Vagina (tissue), 2 donors: ENCODE measurements around the gene HSD17B8. TPM values are rescaled to one million over a fixed set of nuclear protein-coding genes. Genes with fewer than 3 reads are reported as not detected.

ENCODE experiments used
- DNase-seq, 2 donors: peaks; one replicate each; pipeline ENCODE4 v3.0.0-alpha.2; 2017; ENCODE audit errors: extremely low spot score in 2 of 2
- H3K27ac ChIP-seq: fragments of 200-600 bp; sonication (generic); one replicate; pipeline ENCODE4 v1.5.1; 2019
- H3K27me3 ChIP-seq: fragments of 200-600 bp; sonication (generic); one replicate; pipeline ENCODE4 v1.5.1; 2019
- H3K36me3 ChIP-seq, 2 donors: fragments of 200-600 bp; sonication (generic); one replicate each; pipeline ENCODE4 v1.5.1; 2017 to 2019
- H3K4me1 ChIP-seq: fragments of 200-600 bp; sonication (generic); one replicate; pipeline ENCODE4 v1.5.1; 2019
- H3K4me3 ChIP-seq, 2 donors: fragments of 200-600 bp; sonication (generic); 1 replicate in 1 of 2; 2 replicates in 1 of 2; pipeline ENCODE4 v1.5.1; 2016 to 2019
- H3K9me3 ChIP-seq: fragments of 200-600 bp; sonication (generic); one replicate; pipeline ENCODE4 v1.5.1; 2019
- POLR2A ChIP-seq, 2 donors: fragments of 450-650 bp; IDR thresholded peaks; one replicate each; pipeline ENCODE4 v1.6.1; 2017; ENCODE audit warnings: antibody characterized with exemption in 2 of 2, mild to moderate bottlenecking in 2 of 2, moderate library complexity in 2 of 2
- POLR2AphosphoS5 ChIP-seq, 2 donors: sonication (generic); formaldehyde crosslinking; IDR thresholded peaks; one replicate each; pipeline ENCODE4 v1.9.0; 2017; ENCODE audit warnings: antibody characterized with exemption in 2 of 2, mild to moderate bottlenecking in 2 of 2, low read depth in 1 of 2; ENCODE audit not compliant: insufficient read depth in 1 of 2
- intact Hi-C: fragments of 100-400 bp; cut with DNase I; formaldehyde crosslinking; loops from one replicate; pipeline ENCODE4 v1.15.1; 2023
- total RNA-seq: library from RNA; depleted of rRNA; stranded (reverse); fragments of >200 nt; gene quantifications from one replicate; pipeline ENCODE4 v1.2.3, GENCODE V29; 2016
- TF ChIP-seq, protein P1 (sequence below), 3 experiments: fragments of 450-650 bp in 2 of 3; fragments of 200-600 bp in 1 of 3; sonication (generic) in 1 of 3; IDR thresholded peaks; one replicate each; pipeline ENCODE4 v1.5.1; 2017 to 2019; ENCODE audit warnings: antibody characterized with exemption in 3 of 3, mild to moderate bottlenecking in 2 of 3, moderate library complexity in 2 of 3

HSD17B8 gene
- total RNA-seq, 1 donor from 2014 or later = 17.7 TPM

DNA sequence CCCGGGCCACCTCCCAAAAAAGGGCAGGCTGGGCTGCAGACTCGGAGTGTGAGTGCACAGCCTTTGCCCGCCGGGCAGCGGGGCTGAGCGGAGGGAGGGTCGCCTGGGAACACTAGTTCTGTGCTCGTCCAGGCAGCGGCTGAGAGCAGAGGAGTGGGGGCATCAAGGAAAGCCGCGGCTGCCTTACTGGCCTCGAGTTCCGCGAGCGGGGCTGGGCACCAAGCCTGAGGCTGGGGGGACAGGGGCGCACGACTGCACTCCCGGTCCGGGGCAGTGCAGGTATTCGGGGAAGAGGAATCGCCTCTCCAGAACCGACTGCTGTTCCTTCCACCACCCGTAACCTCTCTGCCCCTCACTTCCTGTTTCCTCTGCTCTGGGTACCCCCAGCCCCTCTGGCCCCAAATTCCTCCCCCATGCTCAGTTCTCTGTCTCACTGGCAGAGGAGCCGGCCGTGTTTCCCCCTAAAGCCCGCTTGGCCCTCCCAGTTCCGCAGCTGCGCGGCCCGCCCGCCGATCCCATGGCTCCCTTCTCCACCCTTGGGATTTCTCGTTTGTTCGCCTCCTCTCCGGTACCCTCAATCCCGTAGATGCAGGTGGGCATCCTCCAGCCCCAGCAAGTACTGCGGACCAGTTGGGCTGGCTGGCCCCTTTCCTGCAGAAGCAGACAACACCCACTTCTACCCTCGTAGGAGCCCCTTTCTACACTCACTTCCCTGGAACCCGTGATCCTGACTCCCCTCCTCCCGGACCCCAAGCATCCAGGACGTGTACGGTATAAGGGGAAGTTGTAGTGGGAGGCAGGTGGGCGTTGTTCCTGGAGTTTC, 8.9 kb downstream of the HSD17B8 start:
- intact Hi-C loops = no loop called here
- peak in 1 of 2 donors; percentile 48 for TF ChIP-seq POLR2AphosphoS5 (IDR thresholded peaks at IDR 0.05; ENCODE audit: insufficient read depth in 1 of 2, low read depth in 1 of 2)
- TF ChIP-seq, protein P1, sequence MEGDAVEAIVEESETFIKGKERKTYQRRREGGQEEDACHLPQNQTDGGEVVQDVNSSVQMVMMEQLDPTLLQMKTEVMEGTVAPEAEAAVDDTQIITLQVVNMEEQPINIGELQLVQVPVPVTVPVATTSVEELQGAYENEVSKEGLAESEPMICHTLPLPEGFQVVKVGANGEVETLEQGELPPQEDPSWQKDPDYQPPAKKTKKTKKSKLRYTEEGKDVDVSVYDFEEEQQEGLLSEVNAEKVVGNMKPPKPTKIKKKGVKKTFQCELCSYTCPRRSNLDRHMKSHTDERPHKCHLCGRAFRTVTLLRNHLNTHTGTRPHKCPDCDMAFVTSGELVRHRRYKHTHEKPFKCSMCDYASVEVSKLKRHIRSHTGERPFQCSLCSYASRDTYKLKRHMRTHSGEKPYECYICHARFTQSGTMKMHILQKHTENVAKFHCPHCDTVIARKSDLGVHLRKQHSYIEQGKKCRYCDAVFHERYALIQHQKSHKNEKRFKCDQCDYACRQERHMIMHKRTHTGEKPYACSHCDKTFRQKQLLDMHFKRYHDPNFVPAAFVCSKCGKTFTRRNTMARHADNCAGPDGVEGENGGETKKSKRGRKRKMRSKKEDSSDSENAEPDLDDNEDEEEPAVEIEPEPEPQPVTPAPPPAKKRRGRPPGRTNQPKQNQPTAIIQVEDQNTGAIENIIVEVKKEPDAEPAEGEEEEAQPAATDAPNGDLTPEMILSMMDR (IDR thresholded peaks at IDR 0.05) = no peak
- TF ChIP-seq POLR2A (IDR thresholded peaks at IDR 0.05) = no peak
- H3K9me3 ChIP-seq = no peaks in the 10 kb centered on the region
- peaks cover 0 to 12% of the 10 kb centered on the region in 2 donors for H3K36me3 ChIP-seq
- H3K27ac ChIP-seq = peak overlapping the region; percentile 59
- no peak for DNase-seq
- H3K4me1 ChIP-seq = peaks cover 21% of the 10 kb centered on the region
- H3K27me3 ChIP-seq = no peaks in the 10 kb centered on the region
- peak overlapping the region; percentile 46 to 55 for H3K4me3 ChIP-seq

DNA sequence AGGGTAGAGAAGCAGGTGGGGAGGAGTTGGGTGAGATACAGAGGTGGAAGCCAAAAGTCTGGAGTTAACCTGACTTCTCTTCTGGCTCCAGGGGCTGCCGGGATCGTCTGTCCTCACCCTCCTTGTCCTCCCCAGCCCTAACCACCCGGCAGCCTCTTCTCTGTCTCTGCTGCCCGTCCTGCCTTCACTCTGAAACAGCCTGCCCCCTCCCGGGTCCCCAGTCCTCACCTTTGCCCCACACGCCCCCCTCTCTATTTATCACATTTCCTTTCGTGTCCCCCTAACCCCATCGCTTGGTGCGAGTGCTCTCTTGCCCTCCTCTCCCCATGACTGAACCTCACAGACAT, 9.5 kb downstream of the HSD17B8 start:
- Histone ChIP-seq H3K27ac (peak overlapping the region; percentile 59), H3K4me3 (peak overlapping the region; percentile 46 to 55)
- DNase-seq = no peak

DNA sequence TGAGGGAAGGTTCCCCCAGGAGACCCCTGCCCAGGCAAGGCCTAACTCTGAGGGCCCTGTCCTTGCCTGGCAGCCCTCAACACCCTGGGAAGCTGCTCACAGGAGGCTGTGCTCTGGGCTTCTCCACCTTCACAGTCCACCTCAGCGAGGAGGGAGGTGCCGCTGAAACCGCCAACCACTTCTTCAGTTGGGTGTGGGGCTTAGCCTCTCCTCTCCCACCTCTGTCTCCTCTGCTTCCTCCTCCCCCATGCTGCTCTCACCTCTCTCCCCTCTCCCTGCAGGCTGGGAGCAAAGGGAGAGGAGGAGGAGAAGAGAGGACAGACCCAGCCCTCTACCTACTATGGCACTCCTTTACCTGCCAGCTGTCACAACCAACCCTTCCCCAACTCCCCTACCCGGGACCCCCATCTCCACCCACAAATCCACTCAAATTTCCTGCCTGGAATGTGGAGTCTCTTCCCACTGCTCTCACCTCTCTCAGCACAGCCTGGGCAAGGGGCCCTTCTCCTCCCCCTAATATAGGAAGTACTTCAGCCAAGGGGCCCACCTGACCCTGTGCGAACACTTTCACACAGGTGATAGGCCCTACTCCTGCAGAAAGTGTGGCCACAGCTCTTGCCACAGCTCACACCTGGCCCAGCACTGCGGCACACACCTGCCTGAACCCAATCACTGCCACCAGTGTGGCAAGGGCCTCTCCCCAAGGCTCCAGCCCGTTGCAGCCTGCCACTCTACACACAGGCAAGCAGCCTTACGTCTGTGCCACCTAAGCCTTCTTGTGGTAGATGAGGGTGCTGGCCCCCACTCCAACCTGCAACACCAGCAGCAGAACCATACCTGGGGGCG, 11.0 kb downstream of the HSD17B8 start:
- Histone ChIP-seq H3K9me3 (no peaks in the 10 kb centered on the region), H3K4me3 (no peak overlapping the region), H3K36me3 (no peaks in the 10 kb centered on the region), H3K4me1 (peaks cover 11% of the 10 kb centered on the region), H3K27me3 (no peaks in the 10 kb centered on the region), H3K27ac (no peak overlapping the region)
- DNase-seq = no peak
- TF ChIP-seq POLR2AphosphoS5 (IDR thresholded peaks at IDR 0.05; ENCODE audit: insufficient read depth in 1 of 2, low read depth in 1 of 2) (no peak), POLR2A (IDR thresholded peaks at IDR 0.05) (no peak)
- TF ChIP-seq, protein P1 (IDR thresholded peaks at IDR 0.05) = no peak
- intact Hi-C loops = no loop called here

More for the DNA sequence above, 9.5 kb downstream of the HSD17B8 start:
- H3K9me3 ChIP-seq = no peaks in the 10 kb centered on the region
- H3K4me1 ChIP-seq = peaks cover 18% of the 10 kb centered on the region
- TF ChIP-seq, protein P1 (IDR thresholded peaks at IDR 0.05) = no peak
- TF ChIP-seq POLR2A (IDR thresholded peaks at IDR 0.05) (no peak), POLR2AphosphoS5 (IDR thresholded peaks at IDR 0.05; ENCODE audit: insufficient read depth in 1 of 2, low read depth in 1 of 2) (no peak)
- H3K36me3 ChIP-seq = peaks cover 0 to 12% of the 10 kb centered on the region in 2 donors
- intact Hi-C loops = no loop called here
- H3K27me3 ChIP-seq = no peaks in the 10 kb centered on the region

DNA sequence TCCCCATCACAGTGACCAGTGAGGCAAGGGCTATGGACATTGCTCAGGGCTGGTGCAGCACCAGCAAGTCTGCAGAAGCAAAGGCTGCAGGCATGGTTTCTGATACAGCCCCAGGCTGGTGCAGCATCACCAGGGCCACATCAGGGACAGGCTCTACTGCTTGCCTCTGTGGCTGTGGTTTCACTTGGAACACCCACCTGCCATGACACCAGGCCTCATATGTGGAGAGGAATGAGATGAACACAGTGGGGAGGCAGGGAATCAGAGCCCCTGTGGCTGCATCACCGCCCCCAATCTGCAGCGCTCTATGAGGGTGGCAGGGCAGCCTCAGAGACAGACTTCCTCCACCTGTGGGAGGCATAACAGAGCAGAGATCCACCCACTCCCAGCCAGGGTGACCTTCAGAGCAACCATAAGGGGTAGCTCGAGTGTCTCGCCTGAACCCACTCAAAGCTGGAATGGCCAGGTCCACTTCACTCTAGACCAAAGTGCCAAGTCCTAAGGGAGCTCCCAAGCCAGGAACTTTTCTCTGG, 11.7 kb downstream of the HSD17B8 start:
- H3K4me3 ChIP-seq = no peak overlapping the region
- peaks cover 11% of the 10 kb centered on the region for H3K4me1 ChIP-seq
- H3K36me3 ChIP-seq = no peaks in the 10 kb centered on the region
- no peak overlapping the region for H3K27ac ChIP-seq
- no peak for DNase-seq
- H3K9me3 ChIP-seq = no peaks in the 10 kb centered on the region
- intact Hi-C loops = no loop called here
- no peak for TF ChIP-seq POLR2AphosphoS5 (IDR thresholded peaks at IDR 0.05; ENCODE audit: insufficient read depth in 1 of 2, low read depth in 1 of 2)
- TF ChIP-seq, protein P1 (IDR thresholded peaks at IDR 0.05) = no peak
- no peak for TF ChIP-seq POLR2A (IDR thresholded peaks at IDR 0.05)
- H3K27me3 ChIP-seq = no peaks in the 10 kb centered on the region
